Measurements from ENCODE around the gene TTLL6.
"Not testable (repeated sequence)": the region's sequence is repeated elsewhere in the genome, so short reads cannot be mapped to it uniquely, and the experiment has no call there.

TTLL6 gene

GRCh38 chr17:48722915-48723422 lies 94.1 kb downstream of the TTLL6 start, which contains the start of gene PRAC2:
Gene PRAC2, plus strand, starts transcription at chr17:48723185. Its CDS starts 1,226 bp downstream, at chr17:48724411.
- no peak for DNase-seq (ENCODE audit: low spot score)

DNA sequence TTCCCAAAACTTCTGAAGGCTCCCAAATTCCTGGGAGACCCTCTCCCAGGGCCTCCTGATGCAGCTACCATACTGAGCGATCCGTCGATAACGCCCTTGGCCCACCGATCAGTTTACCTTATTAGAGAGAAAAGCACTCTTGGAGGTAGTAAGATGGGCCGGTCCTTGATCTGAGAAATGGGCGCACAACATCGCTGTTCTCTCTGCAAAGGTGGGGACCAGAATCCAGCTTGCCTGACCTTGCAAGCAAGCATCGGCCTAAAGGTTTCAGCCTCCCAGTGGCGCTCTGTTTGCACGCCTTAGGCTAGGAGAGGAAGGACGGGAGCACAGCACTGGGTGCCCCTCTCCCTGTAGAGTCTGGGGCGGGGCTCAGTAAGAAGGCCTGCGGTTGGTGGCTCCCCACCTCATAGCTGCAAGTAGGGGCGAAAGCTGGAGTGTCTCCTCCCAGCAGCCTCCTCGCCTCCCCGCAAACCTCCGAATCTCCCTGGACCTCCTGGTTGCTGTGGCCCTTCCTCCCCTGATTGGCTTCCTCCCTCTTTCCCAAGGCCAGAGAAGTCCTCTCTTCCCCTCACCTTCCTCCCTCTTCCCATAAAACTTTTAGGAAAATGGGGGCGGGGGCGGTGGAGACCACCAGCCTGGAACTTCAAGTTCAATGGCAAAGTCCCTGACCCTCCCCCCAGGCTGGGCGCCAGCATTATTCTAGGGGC lies 94.7 kb downstream of the TTLL6 start, which contains the start of gene PRAC1:
Gene PRAC1, minus strand, starts transcription at position 318 of the 707 bp plus-strand sequence. Its CDS starts 126 bp downstream, at position 192.
- no peak for DNase-seq (ENCODE audit: low spot score)

DNA sequence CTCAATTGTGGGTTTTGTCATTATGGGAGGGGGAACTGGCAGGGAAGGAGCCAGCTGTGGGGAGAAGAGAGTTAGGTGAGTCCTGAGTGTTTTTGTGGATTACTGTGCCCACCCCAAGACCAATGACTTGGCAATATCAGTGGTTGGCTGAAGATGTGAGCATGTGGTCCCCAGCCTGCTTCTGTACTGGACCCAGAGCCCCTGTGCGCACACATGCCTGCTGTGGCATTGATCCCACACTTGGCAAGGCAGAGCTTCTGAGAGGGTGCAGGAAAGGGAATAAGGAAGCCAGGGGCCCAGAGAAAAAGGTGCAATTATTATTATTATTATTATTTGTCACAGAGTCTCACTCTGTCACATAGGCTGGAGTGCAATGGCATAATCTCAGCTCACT lies 96.0 kb downstream of the TTLL6 start:
- no peak for DNase-seq (ENCODE audit: low spot score)

DNA sequence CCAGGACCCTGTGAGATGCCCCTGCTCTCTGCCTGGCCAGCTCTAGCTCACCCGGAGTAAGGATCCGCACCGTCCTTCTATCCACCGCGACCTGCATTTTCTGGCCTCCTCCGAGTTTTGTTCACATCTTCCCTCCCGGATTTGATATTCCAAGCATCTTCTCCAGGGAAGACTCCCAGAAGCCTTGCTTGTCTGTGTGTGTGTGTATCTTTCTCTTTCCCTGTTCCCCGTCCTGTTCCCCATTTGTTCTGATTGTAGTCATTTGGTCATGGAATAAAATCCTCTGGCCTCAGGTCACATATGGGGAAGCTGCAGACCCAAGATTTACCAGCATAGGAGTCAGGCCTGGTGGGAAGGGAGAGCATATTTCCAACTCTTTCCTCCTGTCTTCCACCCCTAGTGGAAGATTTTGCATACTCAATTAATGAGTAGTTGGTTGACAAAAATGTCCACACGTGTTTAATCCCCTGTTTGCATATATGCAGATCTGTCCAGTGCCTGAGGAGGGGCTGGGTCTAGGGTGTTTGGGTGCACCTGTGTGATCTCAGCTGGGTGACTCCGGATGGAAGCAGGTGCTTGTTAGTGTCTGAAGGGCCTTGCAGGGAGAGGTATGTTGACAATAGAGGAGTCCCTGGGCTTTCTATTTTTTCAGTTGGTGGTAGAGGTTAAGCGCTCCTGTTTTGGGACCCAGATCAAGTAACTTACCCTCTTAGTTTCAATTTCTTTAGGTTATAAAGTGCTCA lies 96.6 kb downstream of the TTLL6 start:
- DNase-seq (ENCODE audit: low spot score): no peak

- DNase-seq (ENCODE audit: low spot score): no peak
These were observed 97.3 kb downstream of the TTLL6 start for GRCh38 chr17:48719642-48720265.

DNA sequence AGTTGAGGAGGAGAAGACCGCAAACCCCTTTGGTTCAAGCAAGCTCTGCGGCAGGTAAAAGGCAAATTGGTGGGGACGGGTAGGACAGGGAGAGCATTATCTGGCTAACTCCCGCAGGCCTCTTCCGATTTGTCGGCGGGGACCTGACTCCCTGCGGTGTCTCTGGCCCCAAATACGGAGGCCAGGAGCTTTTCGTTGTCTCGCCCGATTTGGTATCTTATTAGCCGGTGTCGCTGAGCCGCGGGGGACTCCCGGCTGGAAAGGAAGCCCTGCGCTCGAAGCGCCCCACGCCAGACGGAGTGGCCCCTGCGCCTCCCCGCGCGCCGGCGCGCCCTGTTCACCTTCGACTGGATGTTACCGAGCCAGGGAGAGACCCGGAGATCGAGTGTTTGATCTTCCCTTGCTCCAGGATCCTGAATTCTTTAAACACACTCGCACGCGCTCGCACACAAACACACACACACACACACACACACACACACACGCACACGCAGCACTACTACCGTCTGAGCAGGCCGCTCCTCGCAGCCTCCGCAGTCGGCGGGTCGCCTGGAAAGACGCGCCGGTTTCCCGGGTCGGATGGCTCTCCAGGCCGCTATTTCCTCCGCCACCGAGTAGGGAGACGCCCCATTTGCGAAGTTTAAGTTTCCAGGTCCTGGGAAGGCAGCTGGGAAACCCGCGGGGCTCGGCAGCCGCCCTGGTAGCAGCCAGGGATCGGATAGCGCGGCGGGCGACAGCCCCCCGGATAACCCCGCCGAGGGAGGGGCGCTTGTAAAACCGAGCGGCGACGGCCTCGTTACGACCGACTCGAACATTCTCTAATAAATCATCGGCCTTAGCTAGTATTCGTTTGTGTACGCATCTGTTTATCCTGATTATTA lies 98.0 kb downstream of the TTLL6 start:
- DNase-seq (ENCODE audit: low spot score): no peak

DNA sequence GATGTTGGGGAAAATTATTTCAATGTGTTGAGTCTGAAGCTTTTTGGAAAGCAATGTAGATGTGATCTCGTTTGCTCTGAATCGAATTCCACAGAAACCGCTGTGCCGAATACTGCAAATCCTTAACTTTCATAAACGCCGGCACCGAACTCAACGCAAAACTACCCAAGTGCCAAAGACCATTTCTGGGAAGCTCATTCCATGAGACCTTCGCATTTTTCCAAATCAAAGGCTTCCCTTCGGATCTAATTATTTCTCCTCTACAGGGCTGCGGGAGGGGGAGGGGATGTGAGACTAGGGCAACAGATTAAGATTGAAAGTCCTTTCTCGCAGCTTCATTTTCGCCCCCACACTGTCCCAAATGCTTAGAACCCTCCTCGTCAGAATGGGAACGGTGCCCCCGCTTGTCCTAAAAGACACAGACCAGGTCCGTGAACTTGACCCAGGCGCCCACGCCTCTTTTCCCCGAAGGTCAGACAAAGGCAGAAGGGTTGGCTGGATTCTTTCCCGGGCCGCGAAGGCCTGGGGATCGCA lies 98.7 kb downstream of the TTLL6 start:
- DNase-seq (ENCODE audit: low spot score): no peak

GRCh38 chr17:48717367-48718226 lies 99.4 kb downstream of the TTLL6 start:
- DNase-seq (ENCODE audit: low spot score): no peak

DNA sequence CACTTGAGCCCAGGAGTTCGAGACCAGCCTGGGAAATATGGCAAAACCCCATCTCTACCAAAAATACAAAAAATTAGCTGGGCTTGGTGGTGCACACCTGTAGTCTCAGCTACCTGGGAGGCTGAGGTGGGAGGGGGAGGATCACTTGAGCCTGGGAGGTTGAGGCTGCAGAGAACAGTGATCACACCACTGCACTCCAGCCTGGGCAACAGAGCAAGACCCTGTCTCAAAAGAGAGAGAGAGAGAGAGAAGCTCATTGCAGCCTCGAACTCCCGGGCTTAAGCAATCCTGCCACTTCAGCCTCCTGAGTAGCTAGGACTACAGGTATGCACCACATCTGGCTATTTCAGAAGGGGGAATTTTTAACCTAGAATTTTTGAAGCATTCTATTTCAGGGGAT lies 100.5 kb downstream of the TTLL6 start:
- not testable (repeated sequence) for DNase-seq (ENCODE audit: low spot score)

- DNase-seq (ENCODE audit: low spot score): no peak
These were observed 101.3 kb downstream of the TTLL6 start for GRCh38 chr17:48715496-48716399.
